ENCODE measurements around the gene M1AP.
A peak's percentile ranks its signal among the peaks of the same experiment; 100 is the strongest.

The M1AP gene

GRCh38 chr2:74576863-74577229 lies 71.3 kb downstream of the M1AP start:
- TF ChIP-seq CTCF (IDR thresholded peaks at IDR 0.05; ENCODE audit: insufficient read depth, low read depth, low read length, missing control alignments): peak; percentile 6
- DNase-seq (ENCODE audit: low read depth): peak; percentile 28
- no peak overlapping the region for H3K4me3 ChIP-seq (ENCODE audit: low read length)

- no peak overlapping the region for H3K4me3 ChIP-seq (ENCODE audit: low read length)
- no peak for TF ChIP-seq CTCF (IDR thresholded peaks at IDR 0.05; ENCODE audit: insufficient read depth, low read depth, low read length, missing control alignments)
- no peak for DNase-seq (ENCODE audit: low read depth)
These were observed 71.8 kb downstream of the M1AP start for GRCh38 chr2:74576211-74576862.

- no peak overlapping the region for H3K4me3 ChIP-seq (ENCODE audit: low read length)
- no peak for TF ChIP-seq CTCF (IDR thresholded peaks at IDR 0.05; ENCODE audit: insufficient read depth, low read depth, low read length, missing control alignments)
- no peak for DNase-seq (ENCODE audit: low read depth)
These were observed 72.8 kb downstream of the M1AP start for GRCh38 chr2:74575320-74575719.

GRCh38 chr2:74573747-74574562 lies 74.2 kb downstream of the M1AP start:
- peak; percentile 77 for DNase-seq (ENCODE audit: low read depth)
- peak overlapping the region; percentile 7 for H3K4me3 ChIP-seq (ENCODE audit: low read length)
- no peak for TF ChIP-seq CTCF (IDR thresholded peaks at IDR 0.05; ENCODE audit: insufficient read depth, low read depth, low read length, missing control alignments)

- TF ChIP-seq CTCF (IDR thresholded peaks at IDR 0.05; ENCODE audit: insufficient read depth, low read depth, low read length, missing control alignments): no peak
- no peak overlapping the region for H3K4me3 ChIP-seq (ENCODE audit: low read length)
- DNase-seq (ENCODE audit: low read depth): no peak
These were observed 75.8 kb downstream of the M1AP start for GRCh38 chr2:74572178-74572925.

- no peak for TF ChIP-seq CTCF (IDR thresholded peaks at IDR 0.05; ENCODE audit: insufficient read depth, low read depth, low read length, missing control alignments)
- H3K4me3 ChIP-seq (ENCODE audit: low read length): no peak overlapping the region
- DNase-seq (ENCODE audit: low read depth): no peak
These were observed 77.1 kb downstream of the M1AP start for GRCh38 chr2:74571058-74571457.

Data from epithelial cell of esophagus (primary cell).